Endothelial cell of umbilical vein (primary cell): ENCODE results near the gene MTG2. TPM values are rescaled to one million over a fixed set of nuclear protein-coding genes. Genes with fewer than 3 reads are reported as not detected.

Source experiments
- BruUV-seq: library from RNA; stranded (reverse); fragments of 400-500 nt; replicated peaks from 2 replicates; lab custom pipeline; 2021; lab: Mats Ljungman, UMichigan
- CTCF ChIA-PET: fragments of 300-600, 350-600 bp; sonication (Branson Sonifier 250); formaldehyde crosslinking; loops from one replicate; lab custom pipeline; 2021; ENCODE audit warnings: antibody characterized with exemption, inconsistent platforms; lab: Charles Lee
- POLR2A ChIA-PET: fragments of 300-600, 350-600 bp; sonication (Branson Sonifier 250); formaldehyde crosslinking; loops from one replicate; lab custom pipeline; 2021; ENCODE audit warnings: antibody characterized with exemption, inconsistent platforms; lab: Charles Lee
- DNase-seq: peaks from one replicate; pipeline ENCODE4 v3.0.0-alpha.2; 2011; ENCODE audit warnings: low read depth, low spot score
- FAIRE-seq: peaks from 2 replicates; lab custom pipeline; 2011; peaks lifted over from hg19 to GRCh38; lab: Jason Lieb, UNC
- H2AFZ ChIP-seq: 2 replicates; pipeline ENCODE4 v1.6.0; 2012; ENCODE audit warnings: low read depth, low read length, control low read depth, inconsistent platforms
- H3K27ac ChIP-seq: 2 replicates; pipeline ENCODE4 v1.5.1; 2011; ENCODE audit warnings: low read depth, mild to moderate bottlenecking, control low read depth, low read length, moderate library complexity; ENCODE audit not compliant: insufficient read depth
- H3K27me3 ChIP-seq, 2 experiments: 2 replicates each; pipeline versions ENCODE4 v1.6.0 to v1.6.1; 2011; ENCODE audit warnings: low read length in 2 of 2, mixed read lengths in 1 of 2; ENCODE audit not compliant: control insufficient read depth in 2 of 2, insufficient read depth in 2 of 2
- H3K36me3 ChIP-seq, 2 experiments: 2 replicates in 1 of 2; 3 replicates in 1 of 2; pipeline ENCODE4 v1.5.1; 2011; ENCODE audit warnings: low read length in 2 of 2, mild to moderate bottlenecking in 1 of 2, moderate library complexity in 1 of 2; ENCODE audit not compliant: control insufficient read depth in 2 of 2, insufficient read depth in 2 of 2; ENCODE audit errors: extremely low read depth in 1 of 2
- H3K4me1 ChIP-seq: 3 replicates; pipeline ENCODE4 v1.5.1; 2011; ENCODE audit warnings: mild to moderate bottlenecking, low read length; ENCODE audit not compliant: control insufficient read depth, insufficient read depth; ENCODE audit errors: extremely low read depth
- H3K4me2 ChIP-seq: 2 replicates; pipeline ENCODE4 v1.6.1; 2011; ENCODE audit warnings: low read length, control low read depth, mixed read lengths; ENCODE audit not compliant: insufficient read depth
- H3K4me3 ChIP-seq, 3 experiments: fragments of 200-600 bp in 1 of 3; sonication (generic), shearing (Covaris generic) in 1 of 3; replicated peaks in 1 of 3; 2 replicates each; pipeline ENCODE4 v1.5.1; 2011 to 2016; ENCODE audit warnings: control low read depth in 3 of 3, low read length in 3 of 3, mild to moderate bottlenecking in 2 of 3, inconsistent platforms in 1 of 3, low read depth in 1 of 3, moderate library complexity in 1 of 3; ENCODE audit not compliant: insufficient read depth in 1 of 3
- H3K79me2 ChIP-seq: 2 replicates; pipeline ENCODE4 v1.6.0; 2012; ENCODE audit warnings: low read length, inconsistent platforms; ENCODE audit not compliant: control insufficient read depth, insufficient read depth
- H3K9ac ChIP-seq: replicated peaks from 2 replicates; pipeline ENCODE3; 2011; ENCODE audit warnings: low read length, control low read depth; ENCODE audit not compliant: insufficient read depth; ENCODE audit errors: extremely low read depth
- H3K9me1 ChIP-seq: replicated peaks from 3 replicates; pipeline ENCODE4 v1.6.0; 2011; ENCODE audit warnings: mild to moderate bottlenecking, low read length; ENCODE audit not compliant: control insufficient read depth, insufficient read depth; ENCODE audit errors: extremely low read depth
- H3K9me3 ChIP-seq: replicated peaks from 2 replicates; pipeline ENCODE4 v1.5.1; 2012; ENCODE audit warnings: low read length, inconsistent platforms; ENCODE audit not compliant: control insufficient read depth, insufficient read depth
- H4K20me1 ChIP-seq: replicated peaks from 2 replicates; pipeline ENCODE3; 2011; ENCODE audit warnings: mild to moderate bottlenecking, low read length; ENCODE audit not compliant: control insufficient read depth, insufficient read depth; ENCODE audit errors: extremely low read depth
- CTCF ChIP-seq, 2 donors: IDR thresholded peaks; 1 replicate in 1 of 2; 2 replicates in 1 of 2; pipeline ENCODE4 v1.5.1; 2011; ENCODE audit warnings: low read length in 2 of 2, mild to moderate bottlenecking in 2 of 2, moderate library complexity in 2 of 2, control low read depth in 1 of 2, inconsistent platforms in 1 of 2, low read depth in 1 of 2; ENCODE audit not compliant: insufficient read depth in 1 of 2; ENCODE audit errors: extremely low read depth in 1 of 2
- EZH2 ChIP-seq: IDR thresholded peaks from 2 replicates; pipeline ENCODE4 v1.6.1; 2012; ENCODE audit warnings: borderline replicate concordance, low read depth, mild to moderate bottlenecking, moderate library complexity, low read length, inconsistent platforms; ENCODE audit not compliant: severe bottlenecking
- FOS ChIP-seq: IDR thresholded peaks from 2 replicates; pipeline ENCODE4 v1.6.1; 2011; ENCODE audit warnings: mild to moderate bottlenecking, low read length, moderate library complexity, borderline replicate concordance; ENCODE audit not compliant: insufficient read depth
- GATA2 ChIP-seq: IDR thresholded peaks from 2 replicates; pipeline ENCODE4 v1.7.0; 2011; ENCODE audit warnings: low read depth, mild to moderate bottlenecking, moderate library complexity, mixed read lengths, low read length; ENCODE audit not compliant: insufficient read length, insufficient read depth
- JUN ChIP-seq: IDR thresholded peaks from 2 replicates; pipeline ENCODE4 v1.6.1; 2011; ENCODE audit warnings: borderline replicate concordance, low read depth; ENCODE audit not compliant: insufficient read length, insufficient read depth
- MAX ChIP-seq: IDR thresholded peaks from 2 replicates; pipeline ENCODE4 v1.6.1; 2011; ENCODE audit not compliant: insufficient read depth, insufficient read length
- MYC ChIP-seq: IDR thresholded peaks from one replicate; pipeline ENCODE4 v1.6.1; 2011; ENCODE audit warnings: mild to moderate bottlenecking, low read depth, low read length
- POLR2A ChIP-seq: IDR thresholded peaks from 2 replicates; pipeline ENCODE4 v1.6.1; 2012; ENCODE audit warnings: low read depth, mild to moderate bottlenecking, control low read depth, low read length
- POLR2AphosphoS5 ChIP-seq: IDR thresholded peaks from 2 replicates; pipeline ENCODE4 v1.6.1; 2012; ENCODE audit warnings: low read depth, mild to moderate bottlenecking, control low read depth, low read length, moderate library complexity; ENCODE audit not compliant: insufficient read depth
- dilution Hi-C: fragments of 300-500 bp; cut with MboI; formaldehyde crosslinking; loops from one replicate; pipeline ENCODE4 v1.15.0; 2019; ENCODE audit warnings: low sequenced_read_pairs; ENCODE audit not compliant: extremely low pct_ligation_motif_present
- intact Hi-C: fragments of 100-400 bp; cut with micrococcal nuclease; formaldehyde crosslinking; loops from one replicate; pipeline ENCODE4 v1.10.0; 2022
- polyA plus RNA-seq, 4 experiments: library from polyadenylated mRNA; depleted of rRNA in 3 of 4; stranded (reverse) in 3 of 4; unstranded in 1 of 4; fragments of >200 nt; gene quantifications; 2 replicates each; pipeline versions ENCODE4 v1.2.1 to v1.2.3, GENCODE V29; 2011 to 2012; ENCODE audit warnings: missing spikeins in 1 of 4
- total RNA-seq: library from RNA; stranded (reverse); gene quantifications from 2 replicates; pipeline ENCODE4 v1.2.3, GENCODE V29; 2021

MTG2 gene
- total and polyA plus RNA-seq, 2 donors (not counting 3 experiments of a cell fraction or from before 2014, with no cell fraction given): 19.9 to 31.6 TPM

GRCh38 chr20:62229667-62230066, 46.8 kb downstream of the MTG2 start:
- Histone ChIP-seq H3K4me1 (no peaks in the 10 kb centered on the region), H3K27me3 (no peaks in the 10 kb centered on the region), H3K4me3 (no peak overlapping the region), H3K27ac (no peak overlapping the region), H3K9me1 (no peaks in the 10 kb centered on the region), H3K9ac (no peak overlapping the region), H3K4me2 (no peak overlapping the region), H3K9me3 (no peaks in the 10 kb centered on the region), H3K79me2 (no peaks in the 10 kb centered on the region), H3K36me3 (no peaks in the 10 kb centered on the region), H2AFZ (no peak overlapping the region), H4K20me1 (no peaks in the 10 kb centered on the region)
- TF ChIP-seq MYC (no peak), MAX (no peak), GATA2 (no peak), EZH2 (no peak), POLR2AphosphoS5 (no peak), JUN (no peak), CTCF (IDR thresholded peaks at IDR 0.05; ENCODE audit: extremely low read depth in 1 of 2, insufficient read depth in 1 of 2, low read depth in 1 of 2, low read length in 2 of 2) (no peak), FOS (no peak), POLR2A (no peak)
- CTCF ChIA-PET: no interaction called here
- DNase-seq (no peak), FAIRE-seq (no peak)
- dilution Hi-C loops (no loop called here), intact Hi-C loops (no loop called here)
- no TSS peak for BruUV-seq
- POLR2A ChIA-PET: no interaction called here
